ENCODE results near the gene DHRS2. TPM values are rescaled to one million over a fixed set of nuclear protein-coding genes. Genes with fewer than 3 reads are reported as not detected.

The DHRS2 gene
- total and polyA plus RNA-seq, 10 of the 15 experiments (the other 5 are each of a cell fraction or from before 2014, with no cell fraction given), result 0.09 to 1.8 (median 0.73) TPM; not detected in 1

GRCh38 chr14:23631702-23632460 lies 4.3 kb upstream of the DHRS2 start (continued):
- no peak for TF ChIP-seq CEBPZ (IDR thresholded peaks at IDR 0.05; ENCODE audit: low read depth, low read length)
- no peak for TF ChIP-seq ZNF384 (IDR thresholded peaks at IDR 0.05; ENCODE audit: borderline replicate concordance, low read depth, low read length)
- TF ChIP-seq NR2F1 (conservative IDR thresholded peaks at IDR 0.05), result peak; percentile 59
- TF ChIP-seq TBL1XR1 (IDR thresholded peaks at IDR 0.05; ENCODE audit: low read depth, low read length), result no peak
- TF ChIP-seq KDM1A (IDR thresholded peaks at IDR 0.05; ENCODE audit: borderline replicate concordance), result no peak
- no peak for TF ChIP-seq CHD2 (IDR thresholded peaks at IDR 0.05; ENCODE audit: borderline replicate concordance, low read depth, low read length)
- TF ChIP-seq, protein P1, sequence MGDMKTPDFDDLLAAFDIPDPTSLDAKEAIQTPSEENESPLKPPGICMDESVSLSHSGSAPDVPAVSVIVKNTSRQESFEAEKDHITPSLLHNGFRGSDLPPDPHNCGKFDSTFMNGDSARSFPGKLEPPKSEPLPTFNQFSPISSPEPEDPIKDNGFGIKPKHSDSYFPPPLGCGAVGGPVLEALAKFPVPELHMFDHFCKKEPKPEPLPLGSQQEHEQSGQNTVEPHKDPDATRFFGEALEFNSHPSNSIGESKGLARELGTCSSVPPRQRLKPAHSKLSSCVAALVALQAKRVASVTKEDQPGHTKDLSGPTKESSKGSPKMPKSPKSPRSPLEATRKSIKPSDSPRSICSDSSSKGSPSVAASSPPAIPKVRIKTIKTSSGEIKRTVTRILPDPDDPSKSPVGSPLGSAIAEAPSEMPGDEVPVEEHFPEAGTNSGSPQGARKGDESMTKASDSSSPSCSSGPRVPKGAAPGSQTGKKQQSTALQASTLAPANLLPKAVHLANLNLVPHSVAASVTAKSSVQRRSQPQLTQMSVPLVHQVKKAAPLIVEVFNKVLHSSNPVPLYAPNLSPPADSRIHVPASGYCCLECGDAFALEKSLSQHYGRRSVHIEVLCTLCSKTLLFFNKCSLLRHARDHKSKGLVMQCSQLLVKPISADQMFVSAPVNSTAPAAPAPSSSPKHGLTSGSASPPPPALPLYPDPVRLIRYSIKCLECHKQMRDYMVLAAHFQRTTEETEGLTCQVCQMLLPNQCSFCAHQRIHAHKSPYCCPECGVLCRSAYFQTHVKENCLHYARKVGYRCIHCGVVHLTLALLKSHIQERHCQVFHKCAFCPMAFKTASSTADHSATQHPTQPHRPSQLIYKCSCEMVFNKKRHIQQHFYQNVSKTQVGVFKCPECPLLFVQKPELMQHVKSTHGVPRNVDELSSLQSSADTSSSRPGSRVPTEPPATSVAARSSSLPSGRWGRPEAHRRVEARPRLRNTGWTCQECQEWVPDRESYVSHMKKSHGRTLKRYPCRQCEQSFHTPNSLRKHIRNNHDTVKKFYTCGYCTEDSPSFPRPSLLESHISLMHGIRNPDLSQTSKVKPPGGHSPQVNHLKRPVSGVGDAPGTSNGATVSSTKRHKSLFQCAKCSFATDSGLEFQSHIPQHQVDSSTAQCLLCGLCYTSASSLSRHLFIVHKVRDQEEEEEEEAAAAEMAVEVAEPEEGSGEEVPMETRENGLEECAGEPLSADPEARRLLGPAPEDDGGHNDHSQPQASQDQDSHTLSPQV (IDR thresholded peaks at IDR 0.05), result no peak

Data from GM12878 (cell line).